Muscle of arm (tissue), 12 donors: ENCODE measurements around the gene CLEC10A. TPM values are rescaled to one million over a fixed set of nuclear protein-coding genes. Genes with fewer than 3 reads are reported as not detected.

ENCODE experiments used
- DNase-seq: peaks from one replicate; pipeline ENCODE4 v3.0.0-alpha.2; 2013
- polyA plus RNA-seq, 12 donors: library from polyadenylated mRNA; unstranded; fragments of 120-200 nt; gene quantifications; one replicate each; pipeline ENCODE4 v1.2.1, GENCODE V29; 2013; ENCODE audit not compliant: insufficient read length in 12 of 12

CLEC10A gene
- polyA plus RNA-seq, 12 donors = 1.1 to 4.4 (median 1.5) TPM; not detected in 2

- no peak for DNase-seq
These were observed 38.2 kb downstream of the CLEC10A start for GRCh38 chr17:7041607-7042500.

- DNase-seq = no peak
These were observed 40.2 kb downstream of the CLEC10A start for GRCh38 chr17:7039832-7040231.

- no peak for DNase-seq
These were observed 41.8 kb downstream of the CLEC10A start for GRCh38 chr17:7038025-7038862.

- peak; percentile 84 for DNase-seq
These were observed 44.3 kb downstream of the CLEC10A start, which contains the start of gene SLC16A13 for GRCh38 chr17:7035591-7036368. Gene SLC16A13, plus strand, starts transcription at chr17:7036015. Its CDS starts 368 bp downstream, at chr17:7036383.

- no peak for DNase-seq
These were observed 45.0 kb downstream of the CLEC10A start for GRCh38 chr17:7034955-7035590.

- no peak for DNase-seq
These were observed 50.4 kb downstream of the CLEC10A start for GRCh38 chr17:7029659-7030058.

- no peak for DNase-seq
These were observed 51.0 kb downstream of the CLEC10A start for GRCh38 chr17:7029096-7029495.

- DNase-seq = no peak
These were observed 52.7 kb downstream of the CLEC10A start for GRCh38 chr17:7027335-7027734.

GRCh38 chr17:7026471-7027115 is 53.5 kb downstream of the CLEC10A start:
- no peak for DNase-seq

GRCh38 chr17:7025245-7025644 is 54.8 kb downstream of the CLEC10A start:
- no peak for DNase-seq

Other genes with a start within 250 kb of the CLEC10A start
- gene TEKT1, start 248.5 kb downstream of the CLEC10A start, polyA plus RNA-seq = under 1 TPM in 2 of 12 donors, not detected in 10; 0.09 to 0.40 TPM
- 1 to 10 TPM in 6 of 12 donors, under 1 TPM in 4, not detected in 2; 0.62 to 4.0 (median 1.3) TPM for gene ALOX12, start 84.2 kb downstream of the CLEC10A start, polyA plus RNA-seq
- 100 to 1,000 TPM in 10 of 12 donors, 10 to 100 TPM in 1, not detected in 1; 89.8 to 231 (median 118) TPM for gene RNASEK, start 67.6 kb downstream of the CLEC10A start, polyA plus RNA-seq
- gene BCL6B, start 57.2 kb downstream of the CLEC10A start, polyA plus RNA-seq = 10 to 100 TPM in 11 of 12 donors, not detected in 1; 16.2 to 24.7 (median 18.8) TPM
- gene SLC16A13, start 44.2 kb downstream of the CLEC10A start, polyA plus RNA-seq = 1 to 10 TPM in 9 of 12 donors, under 1 TPM in 1, not detected in 2; 0.86 to 2.9 (median 1.2) TPM
- gene SLC16A11, start 36.2 kb downstream of the CLEC10A start, polyA plus RNA-seq = 1 to 10 TPM in 1 of 12 donors, under 1 TPM in 6, not detected in 5; 0.09 to 1.6 (median 0.16) TPM
- 1 to 10 TPM in 2 of 12 donors, under 1 TPM in 8, not detected in 2; 0.12 to 1.9 (median 0.33) TPM for gene ASGR2, start 34.6 kb upstream of the CLEC10A start, polyA plus RNA-seq
- gene ASGR1, start 99.1 kb upstream of the CLEC10A start, polyA plus RNA-seq = 1 to 10 TPM in 10 of 12 donors, not detected in 2; 1.4 to 10.0 (median 2.2) TPM
- gene DLG4, start 139.6 kb upstream of the CLEC10A start, polyA plus RNA-seq = 10 to 100 TPM in 11 of 12 donors, not detected in 1; 14.8 to 47.6 (median 19.5) TPM
- 100 to 1,000 TPM in 11 of 12 donors, not detected in 1; 217 to 359 (median 236) TPM for gene ACADVL, start 139.7 kb upstream of the CLEC10A start, polyA plus RNA-seq
- gene DVL2, start 154.3 kb upstream of the CLEC10A start, polyA plus RNA-seq = 10 to 100 TPM in 11 of 12 donors, not detected in 1; 26.7 to 49.0 (median 33.7) TPM
- 10 to 100 TPM in 11 of 12 donors, not detected in 1; 22.6 to 56.9 (median 33.3) TPM for gene PHF23, start 159.2 kb upstream of the CLEC10A start, polyA plus RNA-seq
- 100 to 1,000 TPM in 11 of 12 donors, not detected in 1; 201 to 913 (median 299) TPM for gene GABARAP, start 162.2 kb upstream of the CLEC10A start, polyA plus RNA-seq
- 100 to 1,000 TPM in 11 of 12 donors, not detected in 1; 152 to 205 (median 181) TPM for gene CTDNEP1, start 171.5 kb upstream of the CLEC10A start, polyA plus RNA-seq
- 10 to 100 TPM in 11 of 12 donors, not detected in 1; 32.1 to 70.1 (median 38.0) TPM for gene ELP5, start 172.0 kb upstream of the CLEC10A start, polyA plus RNA-seq
- 10 to 100 TPM in 1 of 12 donors, 1 to 10 TPM in 7, under 1 TPM in 3, not detected in 1; 0.32 to 39.4 (median 1.1) TPM for gene CLDN7, start 182.2 kb upstream of the CLEC10A start, polyA plus RNA-seq
- 10 to 100 TPM in 10 of 12 donors, 1 to 10 TPM in 1, not detected in 1; 6.9 to 49.0 (median 19.5) TPM for gene SLC2A4, start 201.5 kb upstream of the CLEC10A start, polyA plus RNA-seq
- 1 to 10 TPM in 9 of 12 donors, under 1 TPM in 2, not detected in 1; 0.41 to 6.7 (median 2.3) TPM for gene YBX2, start 214.4 kb upstream of the CLEC10A start, polyA plus RNA-seq
- gene EIF5A, start 227.4 kb upstream of the CLEC10A start, polyA plus RNA-seq = 100 to 1,000 TPM; 199 to 437 (median 272) TPM
- 100 to 1,000 TPM in 1 of 12 donors, 10 to 100 TPM in 10, not detected in 1; 56.0 to 125 (median 60.5) TPM for gene GPS2, start 235.1 kb upstream of the CLEC10A start, polyA plus RNA-seq
- 10 to 100 TPM in 11 of 12 donors, not detected in 1; 12.7 to 24.9 (median 17.4) TPM for gene NEURL4, start 249.1 kb upstream of the CLEC10A start, polyA plus RNA-seq